ENCODE measurements around the gene HMMR. TPM values are rescaled to one million over a fixed set of nuclear protein-coding genes. Genes with fewer than 3 reads are reported as not detected.
A peak's percentile ranks its signal among the peaks of the same experiment; 100 is the strongest.
"Not testable (repeated sequence)": the region's sequence is repeated elsewhere in the genome, so short reads cannot be mapped to it uniquely, and the experiment has no call there.

The HMMR gene
- total RNA-seq, 1 donor from 2014 or later, result 5.5 TPM

DNA sequence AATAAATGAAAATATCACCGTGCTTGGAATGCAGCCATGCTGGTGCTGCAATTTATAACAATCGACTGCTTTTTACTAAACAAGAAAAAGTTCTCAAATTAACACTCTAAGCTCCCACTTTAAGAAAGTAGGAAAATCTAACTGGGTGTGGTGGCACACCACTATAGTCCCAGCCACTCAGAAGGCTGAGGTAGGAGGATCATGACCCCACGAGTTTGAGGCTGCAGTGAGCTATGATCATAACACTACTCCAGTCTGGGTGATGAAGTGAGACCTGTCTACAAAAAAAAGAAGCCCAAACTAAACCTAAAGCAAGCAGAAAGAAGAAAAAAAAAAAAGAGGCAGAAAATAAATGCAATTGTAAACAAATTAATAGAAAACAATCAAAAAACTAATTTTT is 12.6 kb upstream of the HMMR start:
- no peak overlapping the region for H3K4me3 Mint-ChIP-seq (ENCODE audit: unreplicated experiment)
- no peak for DNase-seq (ENCODE audit: extremely low spot score, unreplicated experiment)
- H3K4me1 Mint-ChIP-seq (ENCODE audit: unreplicated experiment), result no peaks in the 10 kb centered on the region
- no peaks in the 10 kb centered on the region for H3K9me3 Mint-ChIP-seq (ENCODE audit: unreplicated experiment)
- no peaks in the 10 kb centered on the region for H3K27me3 Mint-ChIP-seq (ENCODE audit: unreplicated experiment)
- TF ChIP-seq, protein P1, sequence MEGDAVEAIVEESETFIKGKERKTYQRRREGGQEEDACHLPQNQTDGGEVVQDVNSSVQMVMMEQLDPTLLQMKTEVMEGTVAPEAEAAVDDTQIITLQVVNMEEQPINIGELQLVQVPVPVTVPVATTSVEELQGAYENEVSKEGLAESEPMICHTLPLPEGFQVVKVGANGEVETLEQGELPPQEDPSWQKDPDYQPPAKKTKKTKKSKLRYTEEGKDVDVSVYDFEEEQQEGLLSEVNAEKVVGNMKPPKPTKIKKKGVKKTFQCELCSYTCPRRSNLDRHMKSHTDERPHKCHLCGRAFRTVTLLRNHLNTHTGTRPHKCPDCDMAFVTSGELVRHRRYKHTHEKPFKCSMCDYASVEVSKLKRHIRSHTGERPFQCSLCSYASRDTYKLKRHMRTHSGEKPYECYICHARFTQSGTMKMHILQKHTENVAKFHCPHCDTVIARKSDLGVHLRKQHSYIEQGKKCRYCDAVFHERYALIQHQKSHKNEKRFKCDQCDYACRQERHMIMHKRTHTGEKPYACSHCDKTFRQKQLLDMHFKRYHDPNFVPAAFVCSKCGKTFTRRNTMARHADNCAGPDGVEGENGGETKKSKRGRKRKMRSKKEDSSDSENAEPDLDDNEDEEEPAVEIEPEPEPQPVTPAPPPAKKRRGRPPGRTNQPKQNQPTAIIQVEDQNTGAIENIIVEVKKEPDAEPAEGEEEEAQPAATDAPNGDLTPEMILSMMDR (IDR thresholded peaks at IDR 0.05), result no peak
- peaks cover 68% of the 10 kb centered on the region for H3K36me3 Mint-ChIP-seq (ENCODE audit: unreplicated experiment)
- no peak overlapping the region for H3K27ac Mint-ChIP-seq (ENCODE audit: unreplicated experiment)

DNA sequence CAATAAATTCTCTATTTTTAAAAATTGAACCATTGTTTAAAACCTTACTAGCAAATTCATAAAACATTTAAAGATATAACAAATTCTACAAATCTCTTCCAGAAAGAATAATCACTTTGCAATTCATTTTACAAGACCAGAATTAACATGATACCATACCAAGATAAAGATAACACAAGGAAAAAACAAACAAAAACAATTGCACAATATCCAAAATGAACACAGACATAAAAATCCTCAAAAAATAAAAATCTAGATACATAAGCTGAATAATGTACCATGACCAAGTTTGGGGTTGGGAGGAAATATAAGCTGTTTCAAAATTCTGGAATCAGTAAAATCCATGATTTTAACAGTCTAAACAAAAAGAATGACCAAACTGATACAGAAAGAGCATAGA is 11.9 kb upstream of the HMMR start:
- Mint-ChIP-seq H3K9me3 (ENCODE audit: unreplicated experiment) (no peaks in the 10 kb centered on the region), H3K4me3 (ENCODE audit: unreplicated experiment) (no peak overlapping the region), H3K4me1 (ENCODE audit: unreplicated experiment) (no peaks in the 10 kb centered on the region), H3K27ac (ENCODE audit: unreplicated experiment) (no peak overlapping the region), H3K27me3 (ENCODE audit: unreplicated experiment) (no peaks in the 10 kb centered on the region), H3K36me3 (ENCODE audit: unreplicated experiment) (peaks cover 69% of the 10 kb centered on the region)
- TF ChIP-seq, protein P1 (IDR thresholded peaks at IDR 0.05), result no peak
- DNase-seq (ENCODE audit: extremely low spot score, unreplicated experiment), result no peak

DNA sequence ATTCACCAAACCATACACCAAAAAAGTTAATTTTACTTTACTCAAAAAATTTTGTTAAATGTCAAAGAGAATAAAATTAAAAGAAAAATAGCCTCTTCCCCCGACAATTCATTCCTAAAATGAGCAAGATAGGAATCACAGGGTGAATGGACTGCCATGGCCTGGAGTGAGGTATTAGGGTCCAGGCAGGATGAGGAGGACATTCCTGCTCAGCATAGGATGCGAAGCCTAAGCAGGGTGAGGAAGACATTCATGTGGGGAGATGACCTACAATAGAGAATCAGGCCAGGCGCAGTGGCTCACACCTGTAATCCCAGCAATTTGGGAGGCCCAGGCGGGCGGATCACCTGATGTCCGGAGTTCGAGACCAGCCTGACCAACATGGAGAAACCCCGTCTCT is 8.9 kb upstream of the HMMR start:
- peaks cover 66% of the 10 kb centered on the region for H3K36me3 Mint-ChIP-seq (ENCODE audit: unreplicated experiment)
- H3K4me3 Mint-ChIP-seq (ENCODE audit: unreplicated experiment), result no peak overlapping the region
- TF ChIP-seq, protein P1 (IDR thresholded peaks at IDR 0.05), result no peak
- H3K27ac Mint-ChIP-seq (ENCODE audit: unreplicated experiment), result peak overlapping the region; percentile 18
- H3K4me1 Mint-ChIP-seq (ENCODE audit: unreplicated experiment), result peaks cover 3% of the 10 kb centered on the region
- H3K9me3 Mint-ChIP-seq (ENCODE audit: unreplicated experiment), result no peaks in the 10 kb centered on the region
- no peak for DNase-seq (ENCODE audit: extremely low spot score, unreplicated experiment)
- no peaks in the 10 kb centered on the region for H3K27me3 Mint-ChIP-seq (ENCODE audit: unreplicated experiment)

DNA sequence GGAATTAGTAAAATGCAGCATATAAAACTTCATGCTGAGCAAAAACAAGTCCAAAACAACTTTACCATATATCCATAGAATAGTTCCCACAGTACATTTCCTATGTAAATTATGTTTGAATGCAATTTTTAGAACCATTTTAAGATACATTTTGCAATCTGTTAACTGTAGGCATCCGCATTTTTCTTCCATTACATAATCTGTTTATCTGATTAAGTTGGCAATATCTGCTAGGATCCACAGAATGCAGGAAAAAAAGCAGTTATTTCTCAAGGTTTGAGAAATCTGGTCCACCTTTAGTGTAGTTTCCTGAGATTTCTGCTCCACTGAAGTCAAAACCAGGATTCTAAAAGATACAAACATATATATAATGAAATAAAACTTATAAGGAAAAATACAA is 6.7 kb upstream of the HMMR start:
- TF ChIP-seq, protein P1 (IDR thresholded peaks at IDR 0.05), result no peak
- H3K4me1 Mint-ChIP-seq (ENCODE audit: unreplicated experiment), result peaks cover 15% of the 10 kb centered on the region
- DNase-seq (ENCODE audit: extremely low spot score, unreplicated experiment), result no peak
- H3K4me3 Mint-ChIP-seq (ENCODE audit: unreplicated experiment), result no peak overlapping the region
- H3K9me3 Mint-ChIP-seq (ENCODE audit: unreplicated experiment), result no peaks in the 10 kb centered on the region
- peaks cover 46% of the 10 kb centered on the region for H3K36me3 Mint-ChIP-seq (ENCODE audit: unreplicated experiment)
- H3K27me3 Mint-ChIP-seq (ENCODE audit: unreplicated experiment), result no peaks in the 10 kb centered on the region
- no peak overlapping the region for H3K27ac Mint-ChIP-seq (ENCODE audit: unreplicated experiment)

DNA sequence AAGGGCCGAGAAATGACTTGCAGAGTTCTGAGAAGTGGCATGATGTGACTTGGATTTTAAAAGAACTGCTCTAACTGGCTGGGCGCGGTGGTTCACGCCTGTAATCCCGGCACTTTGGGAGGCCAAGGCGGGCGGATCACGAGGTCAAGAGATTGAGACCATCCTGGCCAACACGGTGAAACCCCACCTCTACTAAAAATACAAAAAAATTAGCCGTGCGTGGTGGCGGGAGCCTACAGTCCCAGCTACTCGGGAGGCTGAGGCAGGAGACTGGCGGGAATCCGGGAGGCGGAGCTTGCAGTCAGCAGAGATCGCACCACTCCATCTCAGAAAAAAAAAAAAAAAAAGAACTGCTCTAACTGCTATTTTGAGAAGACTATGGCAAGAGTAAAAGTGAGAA is 5.0 kb upstream of the HMMR start:
- Mint-ChIP-seq H3K36me3 (ENCODE audit: unreplicated experiment) (peaks cover 33% of the 10 kb centered on the region), H3K4me1 (ENCODE audit: unreplicated experiment) (peaks cover 24% of the 10 kb centered on the region)
- not testable (repeated sequence) for H3K9me3 Mint-ChIP-seq (ENCODE audit: unreplicated experiment); H3K4me3 Mint-ChIP-seq (ENCODE audit: unreplicated experiment); H3K27ac Mint-ChIP-seq (ENCODE audit: unreplicated experiment); H3K27me3 Mint-ChIP-seq (ENCODE audit: unreplicated experiment); DNase-seq (ENCODE audit: extremely low spot score, unreplicated experiment)

DNA sequence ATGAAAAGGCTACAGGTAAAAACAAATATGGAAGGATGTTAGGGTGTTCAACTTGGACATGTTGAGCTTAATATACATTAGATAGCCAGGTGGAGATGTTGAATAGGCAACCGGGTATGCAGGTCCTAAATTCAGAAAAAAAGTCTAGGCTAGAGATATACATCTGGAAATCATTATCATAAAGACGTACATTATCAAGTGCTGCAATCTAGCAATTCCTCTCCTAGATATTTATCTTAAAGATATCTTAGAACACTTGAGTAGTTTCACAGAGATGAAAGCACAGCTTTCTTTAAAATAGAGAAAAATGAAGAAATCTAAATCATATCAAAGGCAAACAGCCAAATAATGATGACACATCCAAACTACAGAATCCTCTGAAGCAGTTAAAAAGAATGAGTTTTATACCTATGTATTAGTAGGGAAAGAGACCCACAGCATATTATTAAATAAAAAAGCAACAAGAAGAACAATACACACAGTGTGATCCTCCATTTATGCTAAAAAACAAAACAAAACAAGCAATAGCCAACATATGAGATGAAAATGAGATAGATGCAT is 4.3 kb upstream of the HMMR start:
- peaks cover 30% of the 10 kb centered on the region for H3K36me3 Mint-ChIP-seq (ENCODE audit: unreplicated experiment)
- no peaks in the 10 kb centered on the region for H3K27me3 Mint-ChIP-seq (ENCODE audit: unreplicated experiment)
- no peak for DNase-seq (ENCODE audit: extremely low spot score, unreplicated experiment)
- peak overlapping the region; percentile 5 for H3K27ac Mint-ChIP-seq (ENCODE audit: unreplicated experiment)
- TF ChIP-seq, protein P1 (IDR thresholded peaks at IDR 0.05), result no peak
- peaks cover 27% of the 10 kb centered on the region for H3K4me1 Mint-ChIP-seq (ENCODE audit: unreplicated experiment)
- no peak overlapping the region for H3K4me3 Mint-ChIP-seq (ENCODE audit: unreplicated experiment)
- H3K9me3 Mint-ChIP-seq (ENCODE audit: unreplicated experiment), result no peaks in the 10 kb centered on the region
